Endothelial cell of umbilical vein (primary cell): ENCODE results near the gene SCAMP2. TPM values are rescaled to one million over a fixed set of nuclear protein-coding genes. Genes with fewer than 3 reads are reported as not detected.

Source experiments
- BruUV-seq: library from RNA; stranded (reverse); fragments of 400-500 nt; replicated peaks from 2 replicates; lab custom pipeline; 2021; lab: Mats Ljungman, UMichigan
- CTCF ChIA-PET: fragments of 300-600, 350-600 bp; sonication (Branson Sonifier 250); formaldehyde crosslinking; loops from one replicate; lab custom pipeline; 2021; ENCODE audit warnings: antibody characterized with exemption, inconsistent platforms; lab: Charles Lee
- POLR2A ChIA-PET: fragments of 300-600, 350-600 bp; sonication (Branson Sonifier 250); formaldehyde crosslinking; loops from one replicate; lab custom pipeline; 2021; ENCODE audit warnings: antibody characterized with exemption, inconsistent platforms; lab: Charles Lee
- DNase-seq: peaks from one replicate; pipeline ENCODE4 v3.0.0-alpha.2; 2011; ENCODE audit warnings: low read depth, low spot score
- FAIRE-seq: peaks from 2 replicates; lab custom pipeline; 2011; peaks lifted over from hg19 to GRCh38; lab: Jason Lieb, UNC
- H2AFZ ChIP-seq: 2 replicates; pipeline ENCODE4 v1.6.0; 2012; ENCODE audit warnings: low read depth, low read length, control low read depth, inconsistent platforms
- H3K27ac ChIP-seq: 2 replicates; pipeline ENCODE4 v1.5.1; 2011; ENCODE audit warnings: low read depth, mild to moderate bottlenecking, control low read depth, low read length, moderate library complexity; ENCODE audit not compliant: insufficient read depth
- H3K27me3 ChIP-seq, 2 experiments: 2 replicates each; pipeline versions ENCODE4 v1.6.0 to v1.6.1; 2011; ENCODE audit warnings: low read length in 2 of 2, mixed read lengths in 1 of 2; ENCODE audit not compliant: control insufficient read depth in 2 of 2, insufficient read depth in 2 of 2
- H3K36me3 ChIP-seq, 2 experiments: 2 replicates in 1 of 2; 3 replicates in 1 of 2; pipeline ENCODE4 v1.5.1; 2011; ENCODE audit warnings: low read length in 2 of 2, mild to moderate bottlenecking in 1 of 2, moderate library complexity in 1 of 2; ENCODE audit not compliant: control insufficient read depth in 2 of 2, insufficient read depth in 2 of 2; ENCODE audit errors: extremely low read depth in 1 of 2
- H3K4me1 ChIP-seq: 3 replicates; pipeline ENCODE4 v1.5.1; 2011; ENCODE audit warnings: mild to moderate bottlenecking, low read length; ENCODE audit not compliant: control insufficient read depth, insufficient read depth; ENCODE audit errors: extremely low read depth
- H3K4me2 ChIP-seq: 2 replicates; pipeline ENCODE4 v1.6.1; 2011; ENCODE audit warnings: low read length, control low read depth, mixed read lengths; ENCODE audit not compliant: insufficient read depth
- H3K4me3 ChIP-seq, 3 experiments: fragments of 200-600 bp in 1 of 3; sonication (generic), shearing (Covaris generic) in 1 of 3; replicated peaks in 1 of 3; 2 replicates each; pipeline ENCODE4 v1.5.1; 2011 to 2016; ENCODE audit warnings: control low read depth in 3 of 3, low read length in 3 of 3, mild to moderate bottlenecking in 2 of 3, inconsistent platforms in 1 of 3, low read depth in 1 of 3, moderate library complexity in 1 of 3; ENCODE audit not compliant: insufficient read depth in 1 of 3
- H3K79me2 ChIP-seq: 2 replicates; pipeline ENCODE4 v1.6.0; 2012; ENCODE audit warnings: low read length, inconsistent platforms; ENCODE audit not compliant: control insufficient read depth, insufficient read depth
- H3K9ac ChIP-seq: replicated peaks from 2 replicates; pipeline ENCODE3; 2011; ENCODE audit warnings: low read length, control low read depth; ENCODE audit not compliant: insufficient read depth; ENCODE audit errors: extremely low read depth
- H3K9me1 ChIP-seq: replicated peaks from 3 replicates; pipeline ENCODE4 v1.6.0; 2011; ENCODE audit warnings: mild to moderate bottlenecking, low read length; ENCODE audit not compliant: control insufficient read depth, insufficient read depth; ENCODE audit errors: extremely low read depth
- H3K9me3 ChIP-seq: replicated peaks from 2 replicates; pipeline ENCODE4 v1.5.1; 2012; ENCODE audit warnings: low read length, inconsistent platforms; ENCODE audit not compliant: control insufficient read depth, insufficient read depth
- H4K20me1 ChIP-seq: replicated peaks from 2 replicates; pipeline ENCODE3; 2011; ENCODE audit warnings: mild to moderate bottlenecking, low read length; ENCODE audit not compliant: control insufficient read depth, insufficient read depth; ENCODE audit errors: extremely low read depth
- CTCF ChIP-seq, 2 donors: IDR thresholded peaks; 1 replicate in 1 of 2; 2 replicates in 1 of 2; pipeline ENCODE4 v1.5.1; 2011; ENCODE audit warnings: low read length in 2 of 2, mild to moderate bottlenecking in 2 of 2, moderate library complexity in 2 of 2, control low read depth in 1 of 2, inconsistent platforms in 1 of 2, low read depth in 1 of 2; ENCODE audit not compliant: insufficient read depth in 1 of 2; ENCODE audit errors: extremely low read depth in 1 of 2
- EZH2 ChIP-seq: IDR thresholded peaks from 2 replicates; pipeline ENCODE4 v1.6.1; 2012; ENCODE audit warnings: borderline replicate concordance, low read depth, mild to moderate bottlenecking, moderate library complexity, low read length, inconsistent platforms; ENCODE audit not compliant: severe bottlenecking
- FOS ChIP-seq: IDR thresholded peaks from 2 replicates; pipeline ENCODE4 v1.6.1; 2011; ENCODE audit warnings: mild to moderate bottlenecking, low read length, moderate library complexity, borderline replicate concordance; ENCODE audit not compliant: insufficient read depth
- GATA2 ChIP-seq: IDR thresholded peaks from 2 replicates; pipeline ENCODE4 v1.7.0; 2011; ENCODE audit warnings: low read depth, mild to moderate bottlenecking, moderate library complexity, mixed read lengths, low read length; ENCODE audit not compliant: insufficient read length, insufficient read depth
- JUN ChIP-seq: IDR thresholded peaks from 2 replicates; pipeline ENCODE4 v1.6.1; 2011; ENCODE audit warnings: borderline replicate concordance, low read depth; ENCODE audit not compliant: insufficient read length, insufficient read depth
- MYC ChIP-seq: IDR thresholded peaks from one replicate; pipeline ENCODE4 v1.6.1; 2011; ENCODE audit warnings: mild to moderate bottlenecking, low read depth, low read length
- POLR2A ChIP-seq: IDR thresholded peaks from 2 replicates; pipeline ENCODE4 v1.6.1; 2012; ENCODE audit warnings: low read depth, mild to moderate bottlenecking, control low read depth, low read length
- POLR2AphosphoS5 ChIP-seq: IDR thresholded peaks from 2 replicates; pipeline ENCODE4 v1.6.1; 2012; ENCODE audit warnings: low read depth, mild to moderate bottlenecking, control low read depth, low read length, moderate library complexity; ENCODE audit not compliant: insufficient read depth
- dilution Hi-C: fragments of 300-500 bp; cut with MboI; formaldehyde crosslinking; loops from one replicate; pipeline ENCODE4 v1.15.0; 2019; ENCODE audit warnings: low sequenced_read_pairs; ENCODE audit not compliant: extremely low pct_ligation_motif_present
- intact Hi-C: fragments of 100-400 bp; cut with micrococcal nuclease; formaldehyde crosslinking; loops from one replicate; pipeline ENCODE4 v1.10.0; 2022
- polyA plus RNA-seq, 4 experiments: library from polyadenylated mRNA; depleted of rRNA in 3 of 4; stranded (reverse) in 3 of 4; unstranded in 1 of 4; fragments of >200 nt; gene quantifications; 2 replicates each; pipeline versions ENCODE4 v1.2.1 to v1.2.3, GENCODE V29; 2011 to 2012; ENCODE audit warnings: missing spikeins in 1 of 4
- total RNA-seq: library from RNA; stranded (reverse); gene quantifications from 2 replicates; pipeline ENCODE4 v1.2.3, GENCODE V29; 2021

The SCAMP2 gene
- total and polyA plus RNA-seq, 2 donors (not counting 3 experiments of a cell fraction or from before 2014, with no cell fraction given) = 67.3 to 256 TPM

DNA sequence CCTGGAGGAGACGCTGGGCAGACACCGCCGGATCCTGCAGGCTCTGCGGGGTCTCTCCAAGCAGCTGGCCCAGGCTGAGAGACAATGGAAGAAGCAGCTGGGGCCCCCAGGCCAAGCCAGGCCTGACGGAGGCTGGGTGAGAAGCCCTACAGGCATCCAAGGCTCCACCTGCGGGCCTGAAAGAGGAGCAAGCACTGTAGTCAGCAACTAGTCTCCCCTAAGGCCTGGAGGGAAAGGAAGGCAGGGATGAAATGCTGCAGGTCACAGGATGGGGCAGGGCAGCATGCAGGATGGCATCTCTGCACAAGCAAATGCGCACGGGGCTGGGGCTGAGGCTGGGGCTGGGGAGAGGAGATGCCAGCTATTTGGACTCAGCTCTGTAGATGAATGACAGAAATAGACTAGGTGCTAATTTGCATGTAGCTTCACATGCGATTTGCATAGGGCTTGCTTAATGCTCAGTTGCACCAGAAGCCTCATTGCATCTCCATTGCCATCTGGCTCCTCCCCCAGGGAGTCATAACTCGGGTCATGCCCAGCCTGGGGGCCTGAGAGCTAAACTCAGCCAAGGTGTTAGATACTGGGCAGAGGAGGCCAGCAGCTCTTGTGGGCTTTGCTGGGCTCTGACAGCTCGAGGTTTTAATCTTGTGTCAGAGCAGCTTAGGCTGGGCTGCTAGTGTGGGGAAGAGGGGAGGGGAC is 51.9 kb downstream of the SCAMP2 start:
- POLR2A ChIA-PET = no interaction called here
- no peaks in the 10 kb centered on the region for H4K20me1 ChIP-seq
- H3K27me3 ChIP-seq = no peaks in the 10 kb centered on the region
- no TSS peak for BruUV-seq
- FAIRE-seq (no peak), DNase-seq (no peak)
- H3K9me3 ChIP-seq = no peaks in the 10 kb centered on the region
- dilution Hi-C loops = no loop called here
- no peak overlapping the region for H2AFZ ChIP-seq
- no peaks in the 10 kb centered on the region for H3K79me2 ChIP-seq
- intact Hi-C loops = no loop called here
- no peak for TF ChIP-seq CTCF (IDR thresholded peaks at IDR 0.05; ENCODE audit: extremely low read depth in 1 of 2, insufficient read depth in 1 of 2, low read depth in 1 of 2, low read length in 2 of 2)
- no peak for TF ChIP-seq EZH2
- no peak for TF ChIP-seq GATA2
- no peak for TF ChIP-seq JUN
- TF ChIP-seq FOS = no peak
- no peak for TF ChIP-seq POLR2A
- TF ChIP-seq POLR2AphosphoS5 = no peak
- no peak for TF ChIP-seq MYC
- H3K9ac ChIP-seq = no peak overlapping the region
- CTCF ChIA-PET = interaction anchor here (0.9 to 1.5 kb wide), 5 partner anchors 10 to 85 kb away, joined by 3 to 5 read pairs (median 3); partner anchors contain the start of gene FAM219B
- no peak overlapping the region for H3K4me2 ChIP-seq
- H3K27ac ChIP-seq = no peak overlapping the region
- peaks cover 8% of the 10 kb centered on the region for H3K4me1 ChIP-seq
- no peaks in the 10 kb centered on the region for H3K9me1 ChIP-seq
- H3K4me3 ChIP-seq = no peak overlapping the region
- no peaks in the 10 kb centered on the region for H3K36me3 ChIP-seq
